ENCODE results near the gene GTF2F2.

Gene GTF2F2

GRCh38 chr13:45198041-45198440, 77.7 kb downstream of the GTF2F2 start:
- H3K9me3 ChIP-seq (ENCODE audit: insufficient read depth, low read length) = no peaks in the 10 kb centered on the region
- no peak overlapping the region for H3K9ac ChIP-seq (ENCODE audit: low read length)
- H3K4me2 ChIP-seq (ENCODE audit: low read length) = no peak overlapping the region
- H4K20me1 ChIP-seq (ENCODE audit: insufficient read depth, low read length) = no peaks in the 10 kb centered on the region
- TF ChIP-seq CTCF (IDR thresholded peaks at IDR 0.05; ENCODE audit: low read depth, low read length) (no peak), EZH2phosphoT487 (IDR thresholded peaks at IDR 0.05; ENCODE audit: low read depth) (no peak)
- peaks cover 4% of the 10 kb centered on the region; the same call in 1 of the 2 replicates for H3K79me2 ChIP-seq (ENCODE audit: low read length)
- no peak overlapping the region for H2AFZ ChIP-seq (ENCODE audit: low read depth, low read length)
- no peaks in the 10 kb centered on the region for H3K27me3 ChIP-seq (ENCODE audit: low read depth, low read length)
- H3K27ac ChIP-seq (ENCODE audit: low read length) = no peak overlapping the region
- H3K4me1 ChIP-seq (ENCODE audit: low read length) = peaks cover 7% of the 10 kb centered on the region
- H3K36me3 ChIP-seq (replicated peaks; ENCODE audit: low read depth, low read length) = peaks cover 3% of the 10 kb centered on the region
- no peak overlapping the region for H3K4me3 ChIP-seq (ENCODE audit: low read length)

GRCh38 chr13:45198924-45199323, 78.6 kb downstream of the GTF2F2 start:
- H3K36me3 ChIP-seq (replicated peaks; ENCODE audit: low read depth, low read length) = peaks cover 3% of the 10 kb centered on the region
- H3K27me3 ChIP-seq (ENCODE audit: low read depth, low read length) = no peaks in the 10 kb centered on the region
- no peaks in the 10 kb centered on the region for H4K20me1 ChIP-seq (ENCODE audit: insufficient read depth, low read length)
- H3K79me2 ChIP-seq (ENCODE audit: low read length) = peaks cover 4% of the 10 kb centered on the region; the same call in 1 of the 2 replicates
- peaks cover 7% of the 10 kb centered on the region for H3K4me1 ChIP-seq (ENCODE audit: low read length)
- no peak overlapping the region for H2AFZ ChIP-seq (ENCODE audit: low read depth, low read length)
- H3K9ac ChIP-seq (ENCODE audit: low read length) = no peak overlapping the region
- TF ChIP-seq EZH2phosphoT487 (IDR thresholded peaks at IDR 0.05; ENCODE audit: low read depth) (no peak), CTCF (IDR thresholded peaks at IDR 0.05; ENCODE audit: low read depth, low read length) (no peak)
- no peaks in the 10 kb centered on the region for H3K9me3 ChIP-seq (ENCODE audit: insufficient read depth, low read length)
- H3K27ac ChIP-seq (ENCODE audit: low read length) = no peak overlapping the region
- no peak overlapping the region for H3K4me2 ChIP-seq (ENCODE audit: low read length)
- H3K4me3 ChIP-seq (ENCODE audit: low read length) = no peak overlapping the region

GRCh38 chr13:45199711-45200110, 79.4 kb downstream of the GTF2F2 start:
- H3K27ac ChIP-seq (ENCODE audit: low read length) = no peak overlapping the region
- no peak overlapping the region for H3K9ac ChIP-seq (ENCODE audit: low read length)
- no peak overlapping the region for H2AFZ ChIP-seq (ENCODE audit: low read depth, low read length)
- no peaks in the 10 kb centered on the region for H3K27me3 ChIP-seq (ENCODE audit: low read depth, low read length)
- TF ChIP-seq CTCF (IDR thresholded peaks at IDR 0.05; ENCODE audit: low read depth, low read length) = no peak
- no peak for TF ChIP-seq EZH2phosphoT487 (IDR thresholded peaks at IDR 0.05; ENCODE audit: low read depth)
- H3K4me2 ChIP-seq (ENCODE audit: low read length) = no peak overlapping the region
- no peaks in the 10 kb centered on the region for H4K20me1 ChIP-seq (ENCODE audit: insufficient read depth, low read length)
- H3K4me3 ChIP-seq (ENCODE audit: low read length) = no peak overlapping the region
- no peaks in the 10 kb centered on the region for H3K9me3 ChIP-seq (ENCODE audit: insufficient read depth, low read length)
- peaks cover 3% of the 10 kb centered on the region for H3K36me3 ChIP-seq (replicated peaks; ENCODE audit: low read depth, low read length)
- H3K79me2 ChIP-seq (ENCODE audit: low read length) = peaks cover 4% of the 10 kb centered on the region; the same call in 1 of the 2 replicates
- peaks cover 8% of the 10 kb centered on the region for H3K4me1 ChIP-seq (ENCODE audit: low read length)

- H3K4me1 ChIP-seq (ENCODE audit: low read length) = peaks cover 12% of the 10 kb centered on the region
- H3K9ac ChIP-seq (ENCODE audit: low read length) = no peak within 1 kb of the TSS
- no peaks in the 10 kb centered on the region for H3K9me3 ChIP-seq (ENCODE audit: insufficient read depth, low read length)
- TF ChIP-seq EZH2phosphoT487 (IDR thresholded peaks at IDR 0.05; ENCODE audit: low read depth) (no peak), CTCF (IDR thresholded peaks at IDR 0.05; ENCODE audit: low read depth, low read length) (no peak)
- no peak within 1 kb of the TSS for H3K4me2 ChIP-seq (ENCODE audit: low read length)
- H3K4me3 ChIP-seq (ENCODE audit: low read length) = no peak within 1 kb of the TSS
- peaks cover 3% of the 10 kb centered on the region for H3K36me3 ChIP-seq (replicated peaks; ENCODE audit: low read depth, low read length)
- peaks cover 4% of the 10 kb centered on the region; the same call in 1 of the 2 replicates for H3K79me2 ChIP-seq (ENCODE audit: low read length)
- H3K27me3 ChIP-seq (ENCODE audit: low read depth, low read length) = no peaks in the 10 kb centered on the region
- H3K27ac ChIP-seq (ENCODE audit: low read length) = no peak within 1 kb of the TSS
- H2AFZ ChIP-seq (ENCODE audit: low read depth, low read length) = no peak within 1 kb of the TSS
- H4K20me1 ChIP-seq (ENCODE audit: insufficient read depth, low read length) = no peaks in the 10 kb centered on the region
Observed at GRCh38 chr13:45200701-45201232, 80.5 kb downstream of the GTF2F2 start, which contains the start of gene KCTD4. TSS of gene KCTD4 (minus strand) at chr13:45201045. CDS start at chr13:45194567, 6,478 bp downstream.
